HG03159 (cell line): ENCODE data around the gene IKZF1.

ENCODE experiments used
- ATAC-seq: cut with Tn5 transposase; IDR thresholded peaks from one replicate; pipeline ENCODE4 v1.9.1; 2021; ENCODE audit warnings: mild to moderate bottlenecking, moderate library complexity; ENCODE audit not compliant: unreplicated experiment

IKZF1 gene

GRCh38 chr7:50369143-50370026 lies 64.9 kb downstream of the IKZF1 start:
- ATAC-seq: no peak

- no peak for ATAC-seq
Observed at GRCh38 chr7:50370884-50371283, 66.4 kb downstream of the IKZF1 start.

DNA sequence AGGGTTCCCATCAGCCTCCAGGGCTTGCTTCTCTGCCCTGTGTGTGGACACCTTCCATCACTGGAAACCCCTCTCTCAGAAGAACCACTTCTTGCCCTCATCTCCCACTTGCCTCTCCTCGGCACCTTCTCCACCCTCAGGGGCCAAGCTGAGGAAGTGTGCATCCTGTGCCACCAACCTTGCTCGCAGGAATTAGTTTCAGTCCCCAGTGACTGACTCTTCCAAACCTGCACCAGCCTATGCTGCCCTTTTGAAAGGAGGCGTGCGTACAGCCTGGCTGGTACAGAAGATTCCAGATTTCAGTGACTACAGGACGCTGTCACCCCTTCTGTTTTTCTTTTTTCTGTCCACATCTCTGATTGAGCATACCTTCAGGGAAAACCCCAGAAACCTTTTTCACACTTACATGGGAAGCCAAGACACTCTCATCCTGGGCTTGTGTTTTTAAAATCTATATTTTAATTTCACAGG lies 67.1 kb downstream of the IKZF1 start:
- no peak for ATAC-seq

GRCh38 chr7:50372923-50373322 lies 68.4 kb downstream of the IKZF1 start:
- no peak for ATAC-seq

DNA sequence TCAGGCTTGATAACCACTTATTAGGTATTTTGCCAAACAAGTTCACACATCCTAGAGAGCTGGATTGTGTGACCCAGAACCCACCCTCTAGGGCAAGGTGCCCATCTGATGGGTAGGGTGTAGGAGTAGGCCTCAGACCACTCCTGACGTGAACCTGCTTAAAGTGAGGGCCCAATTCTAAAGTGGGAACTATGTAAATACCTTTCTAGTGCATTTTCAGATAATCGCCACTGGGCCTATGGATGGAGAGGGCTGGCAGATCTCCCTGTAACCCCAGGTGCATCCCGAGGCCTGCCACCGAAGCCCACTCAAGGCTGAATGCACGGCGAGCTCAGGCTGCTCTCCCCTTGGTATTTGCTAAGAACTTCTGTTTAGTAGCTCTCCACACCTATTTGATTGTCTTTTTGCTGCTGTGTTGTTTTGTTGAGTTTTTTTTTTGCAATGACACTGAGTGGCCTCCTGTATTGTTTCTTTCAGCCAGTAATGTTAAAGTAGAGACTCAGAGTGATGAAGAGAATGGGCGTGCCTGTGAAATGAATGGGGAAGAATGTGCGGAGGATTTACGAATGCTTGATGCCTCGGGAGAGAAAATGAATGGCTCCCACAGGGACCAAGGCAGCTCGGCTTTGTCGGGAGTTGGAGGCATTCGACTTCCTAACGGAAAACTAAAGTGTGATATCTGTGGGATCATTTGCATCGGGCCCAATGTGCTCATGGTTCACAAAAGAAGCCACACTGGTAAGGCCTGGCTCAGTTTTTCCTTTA lies 71.7 kb downstream of the IKZF1 start:
- no peak for ATAC-seq

- ATAC-seq: no peak
Observed at GRCh38 chr7:50377356-50377755, 72.8 kb downstream of the IKZF1 start.

GRCh38 chr7:50379082-50379481 lies 74.6 kb downstream of the IKZF1 start:
- ATAC-seq: no peak

- ATAC-seq: no peak
Observed at GRCh38 chr7:50379539-50379938, 75.0 kb downstream of the IKZF1 start.

GRCh38 chr7:50382455-50382854 lies 77.9 kb downstream of the IKZF1 start:
- ATAC-seq: no peak

DNA sequence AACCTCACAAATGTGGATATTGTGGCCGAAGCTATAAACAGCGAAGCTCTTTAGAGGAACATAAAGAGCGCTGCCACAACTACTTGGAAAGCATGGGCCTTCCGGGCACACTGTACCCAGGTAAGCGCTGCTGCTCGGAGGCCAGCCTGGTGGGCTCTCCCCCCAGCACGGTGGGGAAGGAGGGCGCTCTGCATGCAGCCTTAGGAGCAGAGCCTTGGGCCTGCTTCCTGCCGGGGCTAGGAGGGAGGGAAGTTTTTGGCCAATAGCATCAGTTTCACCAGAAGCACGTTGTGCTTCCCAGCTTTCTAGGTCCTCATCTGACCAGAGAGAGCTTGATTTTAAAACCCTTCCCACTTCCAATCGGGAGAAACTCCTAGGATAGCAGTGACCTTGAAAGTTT lies 82.8 kb downstream of the IKZF1 start:
- no peak for ATAC-seq

- no peak for ATAC-seq
Observed at GRCh38 chr7:50389961-50390360, 85.4 kb downstream of the IKZF1 start.

- no peak for ATAC-seq
Observed at GRCh38 chr7:50391386-50391785, 86.9 kb downstream of the IKZF1 start.

DNA sequence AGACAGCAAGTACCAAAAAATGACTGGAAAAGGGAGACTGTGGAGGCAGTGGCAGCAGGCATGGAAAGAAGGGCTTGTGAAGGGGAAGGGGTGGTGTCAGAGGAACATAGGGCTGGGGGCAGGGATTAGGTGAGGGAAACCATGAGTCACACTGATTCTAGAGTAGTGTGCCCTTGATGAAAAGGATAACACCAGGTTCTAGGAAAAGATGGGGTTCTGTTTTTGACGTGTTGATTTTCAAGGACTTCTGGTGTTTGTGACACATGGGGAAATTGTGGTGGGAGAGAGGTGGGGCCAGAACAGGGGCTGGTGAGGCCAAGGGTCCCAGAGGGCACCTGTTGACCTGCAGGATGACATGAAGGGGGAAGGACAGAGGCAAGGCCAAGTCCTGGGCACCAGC lies 88.6 kb downstream of the IKZF1 start:
- no peak for ATAC-seq

GRCh38 chr7:50393547-50394252 lies 89.2 kb downstream of the IKZF1 start:
- no peak for ATAC-seq

GRCh38 chr7:50394315-50394714 lies 89.8 kb downstream of the IKZF1 start:
- no peak for ATAC-seq

DNA sequence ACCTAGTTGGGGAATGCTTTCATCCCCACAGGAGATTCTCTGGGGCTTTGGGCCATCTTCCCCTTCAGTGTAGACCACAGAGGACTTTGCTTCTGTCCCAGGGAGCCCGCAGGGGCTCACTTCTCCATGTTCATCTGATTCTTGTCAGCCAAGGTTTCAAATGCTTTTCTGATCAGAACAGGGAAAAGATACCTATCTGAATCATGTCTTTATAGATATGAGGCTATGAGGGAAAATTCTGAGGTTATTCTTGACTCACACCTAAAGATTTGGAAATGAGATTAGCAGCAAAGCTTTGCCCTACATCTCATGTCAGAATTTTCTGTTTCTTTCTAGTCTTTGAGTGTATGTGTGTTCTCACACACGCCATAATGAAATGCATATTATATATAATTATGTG lies 92.3 kb downstream of the IKZF1 start:
- peak; percentile 12 for ATAC-seq

DNA sequence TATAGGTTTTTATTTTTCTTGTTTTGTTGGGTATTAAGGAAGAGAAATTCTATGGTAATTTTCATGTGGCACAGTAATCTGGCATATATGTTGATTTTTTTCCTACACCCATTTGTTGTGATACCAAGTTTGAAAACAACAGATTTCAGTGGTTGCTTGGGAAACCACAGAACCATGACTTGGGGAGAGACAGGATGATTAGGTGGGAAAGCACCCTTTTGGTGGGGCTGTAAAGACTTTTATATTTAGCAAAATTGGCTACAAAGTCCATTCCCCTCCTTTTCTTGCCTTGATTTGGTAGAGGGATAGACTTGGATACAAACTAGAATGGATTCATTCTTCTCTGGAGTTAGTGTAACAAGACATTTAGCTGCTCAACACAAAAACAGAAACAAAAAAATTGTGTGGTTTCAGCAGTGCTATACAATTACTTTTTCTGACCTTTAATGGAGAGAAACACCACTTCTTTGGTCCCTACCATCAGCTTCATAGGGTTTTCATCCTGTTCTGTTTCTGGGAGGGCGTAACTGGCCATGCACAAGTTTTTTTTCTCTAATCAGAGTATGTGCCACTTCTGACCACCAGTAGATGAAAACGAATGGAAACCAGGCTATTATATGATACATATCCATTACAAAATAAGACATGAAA lies 92.9 kb downstream of the IKZF1 start:
- peak; percentile 60 for ATAC-seq

GRCh38 chr7:50397971-50398324 lies 93.4 kb downstream of the IKZF1 start:
- ATAC-seq: no peak

DNA sequence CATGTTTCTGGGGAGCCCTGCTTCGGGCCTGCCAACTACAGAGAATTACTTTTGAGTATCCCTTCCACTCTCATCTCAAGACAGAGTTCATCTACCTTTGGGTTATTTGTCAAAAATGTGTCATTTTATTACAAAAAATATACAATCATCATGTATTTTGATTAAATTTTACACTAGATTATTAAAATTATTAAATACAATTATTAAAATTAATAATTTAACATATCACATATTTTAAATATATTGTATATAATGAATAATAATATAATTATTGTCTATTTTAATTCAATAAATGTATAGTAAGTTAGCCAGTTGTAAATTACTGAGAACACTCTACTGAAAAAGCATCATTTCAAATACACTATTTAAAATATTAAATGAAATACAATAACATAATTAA lies 94.7 kb downstream of the IKZF1 start:
- no peak for ATAC-seq

DNA sequence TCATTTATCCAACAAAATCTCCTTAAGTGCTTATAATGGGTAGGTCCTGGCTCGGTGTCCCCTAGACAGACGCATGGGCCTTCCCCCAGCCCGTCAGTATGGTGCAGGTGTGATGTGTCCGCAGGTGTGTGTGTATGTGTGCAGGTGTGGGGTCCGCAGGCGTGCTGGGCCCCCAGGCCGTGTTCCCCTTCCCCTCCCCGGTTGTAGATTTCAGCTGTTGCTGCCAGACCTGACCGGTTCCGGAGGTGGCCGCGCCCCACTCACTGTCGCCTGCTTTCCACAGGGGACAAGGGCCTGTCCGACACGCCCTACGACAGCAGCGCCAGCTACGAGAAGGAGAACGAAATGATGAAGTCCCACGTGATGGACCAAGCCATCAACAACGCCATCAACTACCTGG lies 95.1 kb downstream of the IKZF1 start:
- no peak for ATAC-seq

DNA sequence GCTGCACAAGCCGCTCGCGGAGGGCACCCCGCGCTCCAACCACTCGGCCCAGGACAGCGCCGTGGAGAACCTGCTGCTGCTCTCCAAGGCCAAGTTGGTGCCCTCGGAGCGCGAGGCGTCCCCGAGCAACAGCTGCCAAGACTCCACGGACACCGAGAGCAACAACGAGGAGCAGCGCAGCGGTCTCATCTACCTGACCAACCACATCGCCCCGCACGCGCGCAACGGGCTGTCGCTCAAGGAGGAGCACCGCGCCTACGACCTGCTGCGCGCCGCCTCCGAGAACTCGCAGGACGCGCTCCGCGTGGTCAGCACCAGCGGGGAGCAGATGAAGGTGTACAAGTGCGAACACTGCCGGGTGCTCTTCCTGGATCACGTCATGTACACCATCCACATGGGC lies 95.6 kb downstream of the IKZF1 start:
- no peak for ATAC-seq
